ENCODE results near the gene MTMR4.

MTMR4 gene

DNA sequence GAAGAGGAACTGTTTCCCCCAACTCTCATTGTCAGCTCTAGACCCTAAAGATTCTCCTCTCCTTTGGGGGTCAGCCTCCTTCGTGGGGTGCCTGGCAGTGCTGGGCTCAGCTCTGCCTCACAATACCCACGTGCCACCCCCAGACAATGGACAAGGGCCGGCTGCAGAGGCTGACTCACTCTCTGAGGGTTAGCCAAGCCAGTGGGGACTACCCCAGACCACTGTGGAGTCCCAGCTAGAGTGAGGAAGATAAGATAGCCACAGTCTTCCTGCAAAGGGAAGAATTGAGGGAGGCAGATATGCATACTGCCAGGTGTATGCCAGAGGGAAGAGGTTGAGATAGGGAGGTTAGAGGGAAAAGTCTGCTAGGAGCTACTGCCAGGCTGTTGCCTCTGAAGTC lies 13.5 kb upstream of the MTMR4 start:
- Histone ChIP-seq H3F3A (ENCODE audit: insufficient read depth, low read length) (no peaks in the 10 kb centered on the region), H3K9me3 (replicated peaks; ENCODE audit: insufficient read depth, low read length) (no peaks in the 10 kb centered on the region), H3K4me2 (ENCODE audit: low read depth, low read length) (no peak overlapping the region), H3K27me3 (replicated peaks; ENCODE audit: insufficient read depth, low read length) (peaks cover 26% of the 10 kb centered on the region), H3K27ac (ENCODE audit: low read length) (no peak overlapping the region), H3K4me1 (ENCODE audit: low read length) (peaks cover 7% of the 10 kb centered on the region; the same call in 1 of the 2 replicates), H4K20me1 (ENCODE audit: insufficient read depth, low read length) (no peaks in the 10 kb centered on the region), H3K79me2 (ENCODE audit: low read length) (no peaks in the 10 kb centered on the region), H3K36me3 (replicated peaks; ENCODE audit: insufficient read depth, low read length) (no peaks in the 10 kb centered on the region), H3K9ac (ENCODE audit: low read length) (no peak overlapping the region), H2AFZ (ENCODE audit: low read length) (no peak overlapping the region), H3K4me3 (ENCODE audit: low read length) (no peak overlapping the region), H3K9me2 (replicated peaks; ENCODE audit: insufficient read depth, low read length) (no peaks in the 10 kb centered on the region)
- TF ChIP-seq, protein P1, sequence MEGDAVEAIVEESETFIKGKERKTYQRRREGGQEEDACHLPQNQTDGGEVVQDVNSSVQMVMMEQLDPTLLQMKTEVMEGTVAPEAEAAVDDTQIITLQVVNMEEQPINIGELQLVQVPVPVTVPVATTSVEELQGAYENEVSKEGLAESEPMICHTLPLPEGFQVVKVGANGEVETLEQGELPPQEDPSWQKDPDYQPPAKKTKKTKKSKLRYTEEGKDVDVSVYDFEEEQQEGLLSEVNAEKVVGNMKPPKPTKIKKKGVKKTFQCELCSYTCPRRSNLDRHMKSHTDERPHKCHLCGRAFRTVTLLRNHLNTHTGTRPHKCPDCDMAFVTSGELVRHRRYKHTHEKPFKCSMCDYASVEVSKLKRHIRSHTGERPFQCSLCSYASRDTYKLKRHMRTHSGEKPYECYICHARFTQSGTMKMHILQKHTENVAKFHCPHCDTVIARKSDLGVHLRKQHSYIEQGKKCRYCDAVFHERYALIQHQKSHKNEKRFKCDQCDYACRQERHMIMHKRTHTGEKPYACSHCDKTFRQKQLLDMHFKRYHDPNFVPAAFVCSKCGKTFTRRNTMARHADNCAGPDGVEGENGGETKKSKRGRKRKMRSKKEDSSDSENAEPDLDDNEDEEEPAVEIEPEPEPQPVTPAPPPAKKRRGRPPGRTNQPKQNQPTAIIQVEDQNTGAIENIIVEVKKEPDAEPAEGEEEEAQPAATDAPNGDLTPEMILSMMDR (IDR thresholded peaks at IDR 0.05; ENCODE audit: low read length) = no peak
- no peak for DNase-seq

DNA sequence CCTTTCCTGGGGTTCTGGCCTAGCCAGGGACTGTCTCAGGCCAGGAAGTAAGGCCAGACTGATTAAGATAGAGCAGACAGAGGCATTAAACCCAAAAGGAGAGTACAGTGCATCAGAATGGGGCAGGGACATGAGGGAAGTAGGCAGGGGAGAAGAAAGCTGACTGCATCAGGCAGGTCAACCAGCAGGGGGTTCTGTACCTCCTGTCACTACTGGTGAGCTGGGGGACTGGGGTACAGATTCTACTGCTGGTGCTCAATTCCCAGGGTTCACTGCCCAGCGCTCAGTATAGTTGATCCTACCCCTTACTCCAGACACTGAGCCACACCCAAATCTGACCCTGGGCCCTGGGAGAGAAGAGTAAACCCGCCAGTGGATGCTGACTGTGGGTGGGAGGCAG lies 12.9 kb upstream of the MTMR4 start:
- H3K9ac ChIP-seq (ENCODE audit: low read length) = no peak overlapping the region
- no peak overlapping the region for H3K4me2 ChIP-seq (ENCODE audit: low read depth, low read length)
- no peaks in the 10 kb centered on the region for H3K36me3 ChIP-seq (replicated peaks; ENCODE audit: insufficient read depth, low read length)
- H3K4me1 ChIP-seq (ENCODE audit: low read length) = peaks cover 7% of the 10 kb centered on the region; the same call in 1 of the 2 replicates
- H3K27me3 ChIP-seq (replicated peaks; ENCODE audit: insufficient read depth, low read length) = peaks cover 21% of the 10 kb centered on the region
- H3K79me2 ChIP-seq (ENCODE audit: low read length) = no peaks in the 10 kb centered on the region
- H3K9me2 ChIP-seq (replicated peaks; ENCODE audit: insufficient read depth, low read length) = no peaks in the 10 kb centered on the region
- no peak overlapping the region for H3K27ac ChIP-seq (ENCODE audit: low read length)
- no peaks in the 10 kb centered on the region for H4K20me1 ChIP-seq (ENCODE audit: insufficient read depth, low read length)
- H3F3A ChIP-seq (ENCODE audit: insufficient read depth, low read length) = no peaks in the 10 kb centered on the region
- no peaks in the 10 kb centered on the region for H3K9me3 ChIP-seq (replicated peaks; ENCODE audit: insufficient read depth, low read length)
- no peak overlapping the region for H2AFZ ChIP-seq (ENCODE audit: low read length)
- no peak for DNase-seq
- no peak overlapping the region for H3K4me3 ChIP-seq (ENCODE audit: low read length)
- TF ChIP-seq EZH2phosphoT487 (IDR thresholded peaks at IDR 0.05; ENCODE audit: low read length) = no peak
- TF ChIP-seq, protein P1 (IDR thresholded peaks at IDR 0.05; ENCODE audit: low read length) = peak; percentile 20
- no peak for TF ChIP-seq EZH2 (optimal IDR thresholded peaks at IDR 0.05; ENCODE audit: low read depth, low read length)

DNA sequence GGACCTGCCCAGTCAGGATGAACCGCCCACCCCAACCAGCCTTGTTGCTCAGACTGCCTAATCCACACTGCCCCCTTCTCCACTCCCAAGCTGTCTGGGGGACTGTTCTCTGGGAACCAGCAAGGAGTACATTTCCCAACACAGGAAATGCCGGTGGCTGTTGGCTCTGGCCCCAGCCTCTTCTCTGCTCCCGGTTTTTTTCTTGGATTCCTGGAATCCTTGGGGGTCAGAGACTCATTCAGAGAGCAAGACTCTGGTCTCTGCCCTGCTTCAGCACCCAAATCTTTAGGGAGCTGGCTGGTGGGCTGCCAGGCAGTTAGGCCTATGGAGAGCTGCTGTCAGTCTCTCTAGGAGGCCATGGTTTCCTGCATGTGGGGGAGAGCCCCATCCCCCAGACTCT lies 10.8 kb upstream of the MTMR4 start:
- TF ChIP-seq EZH2 (optimal IDR thresholded peaks at IDR 0.05; ENCODE audit: low read depth, low read length) (no peak), EZH2phosphoT487 (IDR thresholded peaks at IDR 0.05; ENCODE audit: low read length) (no peak)
- TF ChIP-seq, protein P1 (IDR thresholded peaks at IDR 0.05; ENCODE audit: low read length) = no peak
- peaks cover 7% of the 10 kb centered on the region; the same call in 1 of the 2 replicates for H3K4me1 ChIP-seq (ENCODE audit: low read length)
- H3K4me3 ChIP-seq (ENCODE audit: low read length) = no peak overlapping the region
- no peak overlapping the region for H3K9ac ChIP-seq (ENCODE audit: low read length)
- H3F3A ChIP-seq (ENCODE audit: insufficient read depth, low read length) = no peaks in the 10 kb centered on the region
- no peaks in the 10 kb centered on the region for H4K20me1 ChIP-seq (ENCODE audit: insufficient read depth, low read length)
- no peaks in the 10 kb centered on the region for H3K79me2 ChIP-seq (ENCODE audit: low read length)
- no peak overlapping the region for H3K27ac ChIP-seq (ENCODE audit: low read length)
- no peaks in the 10 kb centered on the region for H3K9me2 ChIP-seq (replicated peaks; ENCODE audit: insufficient read depth, low read length)
- H3K27me3 ChIP-seq (replicated peaks; ENCODE audit: insufficient read depth, low read length) = peaks cover 8% of the 10 kb centered on the region
- H2AFZ ChIP-seq (ENCODE audit: low read length) = no peak overlapping the region
- H3K36me3 ChIP-seq (replicated peaks; ENCODE audit: insufficient read depth, low read length) = no peaks in the 10 kb centered on the region
- no peak overlapping the region for H3K4me2 ChIP-seq (ENCODE audit: low read depth, low read length)
- H3K9me3 ChIP-seq (replicated peaks; ENCODE audit: insufficient read depth, low read length) = no peaks in the 10 kb centered on the region
- DNase-seq = no peak

Measured in MM.1S (cell line).